Activated CD4-positive, alpha-beta T cell treated with anti-CD3 and anti-CD28 coated beads for 48 hours (primary cell): Measurements from ENCODE around the gene LEMD1.

Experiments used
- DNase-seq: peaks from one replicate; pipeline ENCODE4 v3.0.0-alpha.2; 2020

LEMD1 gene

GRCh38 chr1:205351984-205352713, 69.7 kb downstream of the LEMD1 start:
- DNase-seq = no peak

- DNase-seq = no peak
Observed at GRCh38 chr1:205350691-205351141, 71.1 kb downstream of the LEMD1 start.

GRCh38 chr1:205350124-205350523, 71.7 kb downstream of the LEMD1 start:
- DNase-seq = no peak

GRCh38 chr1:205348554-205349487, 73.0 kb downstream of the LEMD1 start:
- no peak for DNase-seq

GRCh38 chr1:205346956-205347574, 74.8 kb downstream of the LEMD1 start:
- no peak for DNase-seq

GRCh38 chr1:205345761-205346160, 76.1 kb downstream of the LEMD1 start:
- DNase-seq = no peak

GRCh38 chr1:205344066-205344928, 77.6 kb downstream of the LEMD1 start:
- peak; percentile 49 for DNase-seq

- DNase-seq = peak; percentile 51
Observed at GRCh38 chr1:205343431-205344065, 78.3 kb downstream of the LEMD1 start.

GRCh38 chr1:205342986-205343385, 78.9 kb downstream of the LEMD1 start:
- DNase-seq = no peak

GRCh38 chr1:205340676-205341075, 81.2 kb downstream of the LEMD1 start:
- DNase-seq = no peak

GRCh38 chr1:205339717-205340116, 82.1 kb downstream of the LEMD1 start:
- DNase-seq = no peak

GRCh38 chr1:205339197-205339702, 82.6 kb downstream of the LEMD1 start:
- DNase-seq = no peak

- DNase-seq = no peak
Observed at GRCh38 chr1:205338011-205338410, 83.8 kb downstream of the LEMD1 start.

- no peak for DNase-seq
Observed at GRCh38 chr1:205337481-205337880, 84.4 kb downstream of the LEMD1 start.

GRCh38 chr1:205335692-205336091, 86.2 kb downstream of the LEMD1 start:
- DNase-seq = peak; percentile 88

- no peak for DNase-seq
Observed at GRCh38 chr1:205332015-205332791, 89.7 kb downstream of the LEMD1 start.
